ENCODE results near the gene CLCA2.

The CLCA2 gene

GRCh38 chr1:86423873-86424272 is at the start of gene CLCA2:
CLCA2 (plus strand) TSS chr1:86424171; CDS start chr1:86424248, 77 bp downstream.
- no peak within 1 kb of the TSS for H3K4me3 ChIP-seq (replicated peaks; ENCODE audit: low read depth, low read length)
- DNase-seq (ENCODE audit: extremely low read depth, low read depth) = no peak
- no peak for TF ChIP-seq CTCF (IDR thresholded peaks at IDR 0.05; ENCODE audit: low read depth, low read length, missing control alignments)

GRCh38 chr1:86375688-86376087 is 48.3 kb upstream of the CLCA2 start:
- TF ChIP-seq CTCF (IDR thresholded peaks at IDR 0.05; ENCODE audit: low read depth, low read length, missing control alignments) = no peak
- DNase-seq (ENCODE audit: extremely low read depth, low read depth) = no peak
- no peak overlapping the region for H3K4me3 ChIP-seq (replicated peaks; ENCODE audit: low read depth, low read length)

GRCh38 chr1:86377341-86377740 is 46.6 kb upstream of the CLCA2 start:
- H3K4me3 ChIP-seq (replicated peaks; ENCODE audit: low read depth, low read length) = no peak overlapping the region
- DNase-seq (ENCODE audit: extremely low read depth, low read depth) = no peak
- no peak for TF ChIP-seq CTCF (IDR thresholded peaks at IDR 0.05; ENCODE audit: low read depth, low read length, missing control alignments)

- no peak overlapping the region for H3K4me3 ChIP-seq (replicated peaks; ENCODE audit: low read depth, low read length)
- DNase-seq (ENCODE audit: extremely low read depth, low read depth) = no peak
- TF ChIP-seq CTCF (IDR thresholded peaks at IDR 0.05; ENCODE audit: low read depth, low read length, missing control alignments) = no peak
Measured at GRCh38 chr1:86378813-86379212, 45.2 kb upstream of the CLCA2 start.

- TF ChIP-seq CTCF (IDR thresholded peaks at IDR 0.05; ENCODE audit: low read depth, low read length, missing control alignments) = peak; percentile 53
- peak; percentile 62 for DNase-seq (ENCODE audit: extremely low read depth, low read depth)
- H3K4me3 ChIP-seq (replicated peaks; ENCODE audit: low read depth, low read length) = no peak overlapping the region
Measured at GRCh38 chr1:86380257-86380861, 43.6 kb upstream of the CLCA2 start.

GRCh38 chr1:86381223-86381622 is 42.7 kb upstream of the CLCA2 start:
- no peak for DNase-seq (ENCODE audit: extremely low read depth, low read depth)
- no peak overlapping the region for H3K4me3 ChIP-seq (replicated peaks; ENCODE audit: low read depth, low read length)
- no peak for TF ChIP-seq CTCF (IDR thresholded peaks at IDR 0.05; ENCODE audit: low read depth, low read length, missing control alignments)

- no peak for DNase-seq (ENCODE audit: extremely low read depth, low read depth)
- TF ChIP-seq CTCF (IDR thresholded peaks at IDR 0.05; ENCODE audit: low read depth, low read length, missing control alignments) = no peak
- H3K4me3 ChIP-seq (replicated peaks; ENCODE audit: low read depth, low read length) = no peak overlapping the region
Measured at GRCh38 chr1:86382878-86383277, 41.1 kb upstream of the CLCA2 start.
